SK-N-SH treated with all-trans-retinoic acid at 6 μM for 48 hours (cell line): ENCODE data around the gene MMP20.

Experiments used
- BACH2 ChIP-seq: fragments of 250-450 bp; sonication (Bioruptor Pico); IDR thresholded peaks from 2 replicates; pipeline ENCODE4 v1.9.0; 2021; ENCODE audit warnings: mild to moderate bottlenecking, borderline replicate concordance
- ESRRG ChIP-seq: fragments of 250-450 bp; sonication (Bioruptor Pico); IDR thresholded peaks from 2 replicates; pipeline ENCODE4 v1.6.1; 2021; ENCODE audit warnings: mild to moderate bottlenecking
- RARB ChIP-seq: fragments of 250-450 bp; sonication (Bioruptor Pico); IDR thresholded peaks from 2 replicates; pipeline ENCODE4 v1.8.0; 2021; ENCODE audit warnings: mild to moderate bottlenecking, moderate library complexity
- ZFP3 ChIP-seq: fragments of 250-450 bp; sonication (Bioruptor Pico); IDR thresholded peaks from 2 replicates; pipeline ENCODE4 v1.5.0; 2020; ENCODE audit warnings: mild to moderate bottlenecking, moderate library complexity
- ZNF70 ChIP-seq: fragments of 450-650 bp; formaldehyde crosslinking; IDR thresholded peaks from 2 replicates; pipeline ENCODE4 v1.5.0; 2020; ENCODE audit warnings: mild to moderate bottlenecking, moderate library complexity
- TF ChIP-seq, protein P1 (sequence below): fragments of 250-450 bp; sonication (Bioruptor Pico); IDR thresholded peaks from 2 replicates; pipeline ENCODE4 v1.8.0; 2021; ENCODE audit warnings: low read depth, mild to moderate bottlenecking, moderate library complexity, borderline replicate concordance
- TF ChIP-seq, protein P2 (sequence below): fragments of 250-450 bp; sonication (Bioruptor Pico); IDR thresholded peaks from 2 replicates; pipeline ENCODE4 v1.8.0; 2020; ENCODE audit warnings: mild to moderate bottlenecking, moderate library complexity, borderline replicate concordance
- TF ChIP-seq, protein P3 (sequence below): fragments of 250-450 bp; sonication (Bioruptor Pico); IDR thresholded peaks from 2 replicates; pipeline ENCODE4 v1.5.1; 2021; ENCODE audit warnings: mild to moderate bottlenecking, moderate library complexity

DNA sequence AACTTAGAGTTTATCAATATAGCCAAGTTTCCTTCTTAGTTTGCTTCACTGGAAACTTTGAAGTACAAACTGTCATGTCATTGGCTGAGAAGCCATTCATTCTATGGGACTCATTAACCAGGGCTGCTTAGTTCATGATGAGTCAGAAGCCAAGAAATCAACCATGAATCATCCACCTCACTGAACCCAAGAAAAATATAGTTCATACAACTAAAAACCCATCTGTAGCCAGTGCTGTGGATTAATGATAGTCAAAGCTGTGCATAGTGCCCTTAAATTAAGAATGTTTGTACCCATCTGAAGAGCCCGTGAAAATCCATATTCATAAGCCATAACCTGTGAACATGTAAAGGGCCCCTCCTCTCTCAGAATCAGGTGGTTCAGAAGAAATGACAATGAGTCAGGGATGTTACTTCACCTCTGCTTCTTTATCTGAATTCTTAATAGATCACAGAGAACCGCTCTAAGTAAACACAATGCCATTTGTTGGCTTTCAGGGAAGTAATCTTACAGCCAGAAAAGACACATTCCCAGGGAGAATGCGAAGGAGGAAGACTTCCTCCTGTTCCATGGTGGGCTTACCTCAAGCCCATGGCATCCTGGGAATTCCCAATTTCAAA, 25.4 kb downstream of the MMP20 start:
- TF ChIP-seq ZFP3 (CRISPR knock-in tag) (no peak), RARB (CRISPR knock-in tag) (no peak), BACH2 (CRISPR knock-in tag) (no peak), ZNF70 (CRISPR knock-in tag) (no peak), ESRRG (no peak)
- TF ChIP-seq, protein P1, sequence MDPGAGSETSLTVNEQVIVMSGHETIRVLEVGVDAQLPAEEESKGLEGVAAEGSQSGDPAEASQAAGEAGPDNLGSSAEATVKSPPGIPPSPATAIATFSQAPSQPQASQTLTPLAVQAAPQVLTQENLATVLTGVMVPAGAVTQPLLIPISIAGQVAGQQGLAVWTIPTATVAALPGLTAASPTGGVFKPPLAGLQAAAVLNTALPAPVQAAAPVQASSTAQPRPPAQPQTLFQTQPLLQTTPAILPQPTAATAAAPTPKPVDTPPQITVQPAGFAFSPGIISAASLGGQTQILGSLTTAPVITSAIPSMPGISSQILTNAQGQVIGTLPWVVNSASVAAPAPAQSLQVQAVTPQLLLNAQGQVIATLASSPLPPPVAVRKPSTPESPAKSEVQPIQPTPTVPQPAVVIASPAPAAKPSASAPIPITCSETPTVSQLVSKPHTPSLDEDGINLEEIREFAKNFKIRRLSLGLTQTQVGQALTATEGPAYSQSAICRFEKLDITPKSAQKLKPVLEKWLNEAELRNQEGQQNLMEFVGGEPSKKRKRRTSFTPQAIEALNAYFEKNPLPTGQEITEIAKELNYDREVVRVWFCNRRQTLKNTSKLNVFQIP (CRISPR knock-in tag), result no peak
- TF ChIP-seq, protein P2, sequence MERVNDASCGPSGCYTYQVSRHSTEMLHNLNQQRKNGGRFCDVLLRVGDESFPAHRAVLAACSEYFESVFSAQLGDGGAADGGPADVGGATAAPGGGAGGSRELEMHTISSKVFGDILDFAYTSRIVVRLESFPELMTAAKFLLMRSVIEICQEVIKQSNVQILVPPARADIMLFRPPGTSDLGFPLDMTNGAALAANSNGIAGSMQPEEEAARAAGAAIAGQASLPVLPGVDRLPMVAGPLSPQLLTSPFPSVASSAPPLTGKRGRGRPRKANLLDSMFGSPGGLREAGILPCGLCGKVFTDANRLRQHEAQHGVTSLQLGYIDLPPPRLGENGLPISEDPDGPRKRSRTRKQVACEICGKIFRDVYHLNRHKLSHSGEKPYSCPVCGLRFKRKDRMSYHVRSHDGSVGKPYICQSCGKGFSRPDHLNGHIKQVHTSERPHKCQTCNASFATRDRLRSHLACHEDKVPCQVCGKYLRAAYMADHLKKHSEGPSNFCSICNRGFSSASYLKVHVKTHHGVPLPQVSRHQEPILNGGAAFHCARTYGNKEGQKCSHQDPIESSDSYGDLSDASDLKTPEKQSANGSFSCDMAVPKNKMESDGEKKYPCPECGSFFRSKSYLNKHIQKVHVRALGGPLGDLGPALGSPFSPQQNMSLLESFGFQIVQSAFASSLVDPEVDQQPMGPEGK, result peak; percentile 31; the same call in 1 of the 2 replicates
- TF ChIP-seq, protein P3, sequence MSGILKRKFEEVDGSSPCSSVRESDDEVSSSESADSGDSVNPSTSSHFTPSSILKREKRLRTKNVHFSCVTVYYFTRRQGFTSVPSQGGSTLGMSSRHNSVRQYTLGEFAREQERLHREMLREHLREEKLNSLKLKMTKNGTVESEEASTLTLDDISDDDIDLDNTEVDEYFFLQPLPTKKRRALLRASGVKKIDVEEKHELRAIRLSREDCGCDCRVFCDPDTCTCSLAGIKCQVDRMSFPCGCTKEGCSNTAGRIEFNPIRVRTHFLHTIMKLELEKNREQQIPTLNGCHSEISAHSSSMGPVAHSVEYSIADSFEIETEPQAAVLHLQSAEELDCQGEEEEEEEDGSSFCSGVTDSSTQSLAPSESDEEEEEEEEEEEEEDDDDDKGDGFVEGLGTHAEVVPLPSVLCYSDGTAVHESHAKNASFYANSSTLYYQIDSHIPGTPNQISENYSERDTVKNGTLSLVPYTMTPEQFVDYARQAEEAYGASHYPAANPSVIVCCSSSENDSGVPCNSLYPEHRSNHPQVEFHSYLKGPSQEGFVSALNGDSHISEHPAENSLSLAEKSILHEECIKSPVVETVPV (CRISPR knock-in tag), result no peak
